Fibroblast of skin of left quadriceps (primary cell): Measurements from ENCODE around the gene SLC17A5.
"Not testable (repeated sequence)": the region's sequence is repeated elsewhere in the genome, so short reads cannot be mapped to it uniquely, and the experiment has no call there.

ENCODE experiments used
- DNase-seq, 2 experiments: peaks; one replicate each; pipeline ENCODE4 v3.0.0-alpha.2; 2013; ENCODE audit warnings: low read depth in 2 of 2

The SLC17A5 gene

GRCh38 chr6:73614802-73615201 lies 39.0 kb downstream of the SLC17A5 start:
- no peak for DNase-seq

GRCh38 chr6:73613806-73614536 lies 39.8 kb downstream of the SLC17A5 start:
- DNase-seq: no peak

GRCh38 chr6:73612611-73613010 lies 41.2 kb downstream of the SLC17A5 start:
- DNase-seq: no peak

GRCh38 chr6:73610444-73611275 lies 43.1 kb downstream of the SLC17A5 start:
- DNase-seq: peak; percentile 35 to 46

- no peak for DNase-seq
These were observed 45.0 kb downstream of the SLC17A5 start for GRCh38 chr6:73608761-73609160.

GRCh38 chr6:73606428-73606827 lies 47.4 kb downstream of the SLC17A5 start:
- no peak for DNase-seq

GRCh38 chr6:73604461-73604860 lies 49.3 kb downstream of the SLC17A5 start:
- DNase-seq: no peak

GRCh38 chr6:73604020-73604419 lies 49.8 kb downstream of the SLC17A5 start:
- DNase-seq: no peak

GRCh38 chr6:73586416-73586974 lies 67.3 kb downstream of the SLC17A5 start:
- no peak for DNase-seq

- DNase-seq: peak; percentile 53 to 62
These were observed 68.0 kb downstream of the SLC17A5 start for GRCh38 chr6:73585566-73586415.

GRCh38 chr6:73581293-73581692 lies 72.5 kb downstream of the SLC17A5 start:
- DNase-seq: no peak

- peak; percentile 97 for DNase-seq
These were observed 73.3 kb downstream of the SLC17A5 start for GRCh38 chr6:73580247-73581149.

- DNase-seq: peak; percentile 71 to 72
These were observed 73.9 kb downstream of the SLC17A5 start for GRCh38 chr6:73579851-73580246.

- no peak for DNase-seq
These were observed 74.4 kb downstream of the SLC17A5 start for GRCh38 chr6:73579389-73579788.

GRCh38 chr6:73577676-73578075 lies 76.1 kb downstream of the SLC17A5 start:
- no peak for DNase-seq

GRCh38 chr6:73572531-73572930 lies 81.3 kb downstream of the SLC17A5 start:
- DNase-seq: not testable (repeated sequence)

GRCh38 chr6:73571218-73572181 lies 82.3 kb downstream of the SLC17A5 start:
- not testable (repeated sequence) for DNase-seq

GRCh38 chr6:73569121-73569520 lies 84.7 kb downstream of the SLC17A5 start:
- no peak for DNase-seq

GRCh38 chr6:73566954-73567591 lies 86.7 kb downstream of the SLC17A5 start:
- DNase-seq: no peak
